Cardiac muscle cell (in vitro differentiated cells and primary cell): ENCODE results near the gene RASGRP1. TPM values are rescaled to one million over a fixed set of nuclear protein-coding genes. Genes with fewer than 3 reads are reported as not detected.

Experiments
- DNase-seq, 2 donors: peaks; one replicate each; pipeline versions ENCODE4 v3.0.0 to v3.0.0-alpha.2; 2010 to 2017; ENCODE audit warnings: low read depth in 1 of 2, low spot score in 1 of 2
- H3K27ac ChIP-seq: fragments of 200-600 bp; sonication (generic); 2 replicates; pipeline ENCODE4 v1.5.1; 2016
- H3K27me3 ChIP-seq: fragments of 200-600 bp; sonication (generic); 2 replicates; pipeline ENCODE4 v1.6.0; 2016; ENCODE audit warnings: control low read depth
- H3K36me3 ChIP-seq: fragments of 200-600 bp; sonication (generic); 2 replicates; pipeline ENCODE4 v1.5.1; 2016; ENCODE audit warnings: control low read depth
- H3K4me1 ChIP-seq: fragments of 200-600 bp; sonication (generic); 2 replicates; pipeline ENCODE4 v1.8.1; 2017; ENCODE audit warnings: low read depth, mild to moderate bottlenecking, mixed run types
- H3K4me3 ChIP-seq: fragments of 200-600 bp; sonication (generic); 2 replicates; pipeline ENCODE4 v1.5.1; 2016; ENCODE audit warnings: mild to moderate bottlenecking
- H3K9me3 ChIP-seq: fragments of 200-600 bp; sonication (generic); 2 replicates; pipeline ENCODE4 v1.5.1; 2017; ENCODE audit warnings: low read depth, mild to moderate bottlenecking, control low read depth
- polyA plus RNA-seq: library from polyadenylated mRNA; unstranded; fragments of >200 nt; fragmentation: Nextera tagmentation; extraction: Ambion mirVana; gene quantifications from 2 replicates; pipeline ENCODE4 v1.2.1, GENCODE V29; 2016
- total RNA-seq: library from RNA; depleted of rRNA; stranded (reverse); fragments of >200 nt; gene quantifications from 2 replicates; pipeline ENCODE4 v1.2.3, GENCODE V29; 2016
- TF ChIP-seq, protein P1 (sequence below): IDR thresholded peaks from 2 replicates; pipeline ENCODE4 v1.5.1; 2012; ENCODE audit warnings: low read depth, mild to moderate bottlenecking, low read length

Gene RASGRP1
- total and polyA plus RNA-seq, 2 experiments from 2014 or later: 1.1 to 4.5 TPM

DNA sequence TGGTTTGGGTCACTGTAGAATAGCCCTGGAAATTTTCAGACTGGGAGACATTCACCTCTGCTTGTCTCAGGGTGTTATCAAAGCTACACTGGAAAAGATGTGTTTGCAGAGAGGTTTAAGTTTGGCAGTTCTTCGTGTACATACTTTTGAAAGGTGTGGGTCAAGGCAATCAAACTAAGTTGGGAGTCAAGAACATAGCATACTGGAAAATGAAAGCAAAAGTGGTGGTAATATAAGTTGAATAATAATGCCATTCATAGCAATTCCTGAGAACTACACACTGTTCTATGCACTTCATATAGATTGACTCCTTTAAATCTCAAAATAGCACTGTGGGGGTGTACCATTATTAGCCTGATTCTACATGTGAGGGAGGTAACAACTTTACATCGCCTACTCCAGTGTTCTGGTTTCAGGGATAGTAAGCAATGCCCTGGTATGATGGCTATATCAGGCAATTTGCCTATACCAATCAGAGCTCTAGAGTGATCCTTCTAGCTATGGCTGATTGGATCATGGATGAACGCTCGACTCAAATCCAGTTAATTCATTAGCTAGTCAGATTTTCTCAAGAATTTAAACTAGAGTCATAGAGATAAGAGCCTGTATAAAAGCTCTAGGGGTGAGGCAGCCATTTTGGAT lies 44.6 kb upstream of the RASGRP1 start:
- peaks cover 8% of the 10 kb centered on the region for H3K4me1 ChIP-seq
- no peak for DNase-seq
- no peaks in the 10 kb centered on the region for H3K27me3 ChIP-seq
- H3K9me3 ChIP-seq: no peaks in the 10 kb centered on the region
- TF ChIP-seq, protein P1, sequence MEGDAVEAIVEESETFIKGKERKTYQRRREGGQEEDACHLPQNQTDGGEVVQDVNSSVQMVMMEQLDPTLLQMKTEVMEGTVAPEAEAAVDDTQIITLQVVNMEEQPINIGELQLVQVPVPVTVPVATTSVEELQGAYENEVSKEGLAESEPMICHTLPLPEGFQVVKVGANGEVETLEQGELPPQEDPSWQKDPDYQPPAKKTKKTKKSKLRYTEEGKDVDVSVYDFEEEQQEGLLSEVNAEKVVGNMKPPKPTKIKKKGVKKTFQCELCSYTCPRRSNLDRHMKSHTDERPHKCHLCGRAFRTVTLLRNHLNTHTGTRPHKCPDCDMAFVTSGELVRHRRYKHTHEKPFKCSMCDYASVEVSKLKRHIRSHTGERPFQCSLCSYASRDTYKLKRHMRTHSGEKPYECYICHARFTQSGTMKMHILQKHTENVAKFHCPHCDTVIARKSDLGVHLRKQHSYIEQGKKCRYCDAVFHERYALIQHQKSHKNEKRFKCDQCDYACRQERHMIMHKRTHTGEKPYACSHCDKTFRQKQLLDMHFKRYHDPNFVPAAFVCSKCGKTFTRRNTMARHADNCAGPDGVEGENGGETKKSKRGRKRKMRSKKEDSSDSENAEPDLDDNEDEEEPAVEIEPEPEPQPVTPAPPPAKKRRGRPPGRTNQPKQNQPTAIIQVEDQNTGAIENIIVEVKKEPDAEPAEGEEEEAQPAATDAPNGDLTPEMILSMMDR: no peak
- no peaks in the 10 kb centered on the region for H3K36me3 ChIP-seq
- H3K4me3 ChIP-seq: no peak overlapping the region
- no peak overlapping the region for H3K27ac ChIP-seq

DNA sequence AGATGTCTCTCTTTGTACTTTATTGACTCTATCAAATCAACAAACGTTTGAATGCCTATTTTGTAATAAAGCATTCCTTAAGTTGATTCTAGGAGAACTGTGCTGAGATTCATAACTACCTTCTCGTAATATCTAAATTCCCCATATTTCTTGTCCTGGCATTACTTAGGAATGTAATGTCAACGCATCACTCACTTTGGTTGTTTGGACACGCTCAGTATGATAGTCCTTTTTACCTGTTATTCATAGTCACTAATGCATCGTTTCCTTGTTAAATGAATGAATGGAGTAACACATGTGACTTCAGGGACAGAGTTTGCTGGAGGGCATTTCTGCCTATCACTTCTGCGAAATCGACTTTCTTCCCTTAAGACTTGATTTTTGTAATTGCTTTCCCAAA lies 44.1 kb upstream of the RASGRP1 start:
- TF ChIP-seq, protein P1: no peak
- DNase-seq: no peak
- no peaks in the 10 kb centered on the region for H3K9me3 ChIP-seq

DNA sequence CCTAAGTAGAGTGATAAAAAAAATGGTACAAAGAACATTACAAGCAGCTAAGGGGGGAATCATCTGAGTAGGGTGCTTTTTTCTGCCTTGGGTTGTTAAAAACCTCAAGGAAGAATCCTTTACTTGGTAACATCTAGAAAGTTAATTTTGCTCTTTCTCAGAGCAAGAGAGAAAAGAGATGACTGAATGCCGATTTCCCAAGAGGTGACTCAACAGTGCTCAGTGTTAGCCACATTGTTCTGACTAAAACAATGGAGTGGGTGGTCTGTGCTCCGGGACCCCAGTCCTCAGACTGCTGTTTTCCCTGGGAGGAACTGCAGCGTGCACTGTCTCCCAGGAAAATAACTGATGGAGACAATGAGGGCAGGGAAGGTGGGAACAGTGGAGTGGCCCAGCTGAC lies 41.1 kb upstream of the RASGRP1 start:
- TF ChIP-seq, protein P1: no peak
- H3K27ac ChIP-seq: no peak overlapping the region
- H3K9me3 ChIP-seq: no peaks in the 10 kb centered on the region
- H3K4me3 ChIP-seq: no peak overlapping the region
- H3K4me1 ChIP-seq: peaks cover 8% of the 10 kb centered on the region
- no peak for DNase-seq
- H3K36me3 ChIP-seq: no peaks in the 10 kb centered on the region
- no peaks in the 10 kb centered on the region for H3K27me3 ChIP-seq

More for the DNA sequence above, 44.1 kb upstream of the RASGRP1 start:
- Histone ChIP-seq H3K36me3 (no peaks in the 10 kb centered on the region), H3K4me1 (peaks cover 8% of the 10 kb centered on the region), H3K27ac (no peak overlapping the region), H3K4me3 (no peak overlapping the region), H3K27me3 (no peaks in the 10 kb centered on the region)

DNA sequence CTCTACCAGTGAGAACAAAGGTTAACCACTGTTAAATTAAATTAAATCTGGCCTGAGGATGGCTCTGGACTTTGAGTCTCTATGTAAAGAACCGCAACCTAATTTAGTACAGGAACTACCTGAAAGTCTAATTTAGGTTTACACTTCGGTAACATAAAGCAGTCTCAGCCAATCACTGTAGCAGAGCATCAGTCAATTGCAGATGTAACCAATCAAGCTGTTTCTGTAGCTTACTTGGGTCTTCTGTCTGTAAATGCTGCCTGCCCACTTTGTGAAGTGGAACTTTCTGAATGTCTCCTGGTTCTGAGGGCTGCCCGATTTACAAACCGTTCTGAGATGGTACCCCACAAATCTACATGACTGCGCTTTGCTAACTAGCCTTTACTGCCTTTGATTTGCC lies 39.1 kb upstream of the RASGRP1 start:
- TF ChIP-seq, protein P1: no peak
- H3K27ac ChIP-seq: no peak overlapping the region
- H3K9me3 ChIP-seq: no peaks in the 10 kb centered on the region
- no peaks in the 10 kb centered on the region for H3K4me1 ChIP-seq
- no peaks in the 10 kb centered on the region for H3K36me3 ChIP-seq
- no peaks in the 10 kb centered on the region for H3K27me3 ChIP-seq
- H3K4me3 ChIP-seq: no peak overlapping the region
- DNase-seq: no peak

DNA sequence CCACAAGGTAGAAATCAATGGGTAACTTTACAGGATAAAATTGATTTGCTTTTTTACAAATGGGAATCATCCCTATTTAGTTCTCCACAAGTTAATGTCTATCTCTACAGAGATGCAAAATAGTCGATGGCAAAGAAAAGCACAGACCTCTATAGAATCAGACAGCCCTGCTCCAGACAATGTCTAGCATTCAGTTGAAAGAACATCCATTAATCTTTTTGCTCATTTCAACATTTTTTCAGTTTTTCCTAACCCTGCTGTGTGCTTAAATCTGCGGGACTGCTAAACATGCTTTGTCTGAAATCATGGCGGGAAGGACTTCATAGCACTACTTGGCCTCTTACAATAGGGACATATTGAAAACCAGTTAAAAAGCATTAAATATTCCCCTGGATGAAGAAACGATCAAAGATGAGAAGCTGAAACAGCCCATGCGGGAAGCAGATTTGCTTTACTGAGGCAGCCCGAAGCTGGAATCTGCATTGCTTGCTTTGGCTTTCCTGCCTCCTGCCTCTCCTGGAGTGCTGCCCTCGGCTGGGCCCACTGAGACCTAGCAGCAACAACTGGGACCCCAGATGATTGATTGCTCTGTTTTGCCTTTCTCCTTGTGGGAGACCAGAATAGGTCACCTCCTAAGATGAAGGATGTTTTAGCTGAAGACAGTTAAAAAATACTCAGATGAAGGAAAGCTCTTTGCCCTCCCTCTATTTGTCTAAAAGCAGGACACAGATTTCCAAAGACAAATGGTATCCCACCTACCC lies 38.5 kb upstream of the RASGRP1 start:
- Histone ChIP-seq H3K4me3 (no peak overlapping the region), H3K9me3 (no peaks in the 10 kb centered on the region), H3K27me3 (no peaks in the 10 kb centered on the region), H3K4me1 (no peaks in the 10 kb centered on the region), H3K27ac (no peak overlapping the region), H3K36me3 (no peaks in the 10 kb centered on the region)
- TF ChIP-seq, protein P1: no peak
- no peak for DNase-seq
